SHP77 treated with DMSO at 0.1 percent for 48 hours (cell line): ENCODE measurements around the gene FXR1.
"Not testable (repeated sequence)": the region's sequence is repeated elsewhere in the genome, so short reads cannot be mapped to it uniquely, and the experiment has no call there.

Source experiments
- DNase-seq: peaks from one replicate; lab custom pipeline; 2025; lab: John Stamatoyannopoulos, UW

The FXR1 gene

GRCh38 chr3:180934638-180935037, 22.2 kb downstream of the FXR1 start:
- no peak for DNase-seq

DNA sequence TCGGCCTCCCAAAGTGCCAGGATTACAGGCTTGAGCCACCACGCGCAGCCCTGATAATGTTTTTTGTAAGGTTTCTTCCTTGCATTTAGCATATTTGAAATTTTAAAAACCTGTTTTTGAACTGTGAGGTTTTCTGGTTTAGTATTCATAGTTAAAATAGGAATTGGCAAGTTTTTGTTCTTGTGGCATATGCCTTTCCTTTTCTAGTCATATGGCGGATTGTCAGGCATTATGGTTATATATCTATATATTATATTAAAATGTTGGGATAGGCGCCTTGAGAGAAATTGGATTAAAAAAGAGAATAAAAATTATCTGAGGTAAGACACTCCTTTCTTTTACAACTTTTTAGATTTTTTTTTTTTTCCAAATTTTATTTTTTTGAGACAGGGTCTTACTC, 28.4 kb downstream of the FXR1 start:
- DNase-seq = no peak

DNA sequence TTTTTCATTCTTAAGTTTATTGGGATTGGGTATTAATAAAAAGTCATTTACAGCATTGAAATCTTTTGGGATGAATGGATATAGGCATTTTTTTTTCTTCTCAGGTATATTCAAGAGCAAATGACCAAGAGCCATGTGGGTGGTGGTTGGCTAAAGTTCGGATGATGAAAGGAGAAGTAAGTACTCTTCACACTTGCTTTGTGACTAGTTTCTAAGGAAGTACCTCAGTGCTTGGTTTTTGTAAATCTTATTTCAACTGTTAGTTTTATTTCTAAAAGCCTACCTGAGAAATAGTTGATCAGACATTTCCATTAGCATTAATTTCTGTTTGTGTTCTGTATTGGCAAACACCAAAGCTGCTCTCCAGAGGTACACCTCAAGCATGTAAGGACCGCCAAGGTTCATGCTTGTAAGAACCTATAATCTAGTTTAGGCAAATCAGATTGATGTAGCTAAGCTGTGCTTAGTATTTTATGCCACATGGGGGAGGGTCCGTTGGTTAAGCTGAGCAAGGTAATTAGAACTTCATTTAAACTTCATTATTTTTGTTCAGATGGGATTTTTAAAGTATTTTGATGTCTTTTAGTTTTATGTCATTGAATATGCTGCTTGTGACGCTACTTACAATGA, 35.4 kb downstream of the FXR1 start:
- DNase-seq = no peak

- no peak for DNase-seq
These were observed 47.2 kb downstream of the FXR1 start for GRCh38 chr3:180959691-180960090.

GRCh38 chr3:180961087-180961486, 48.6 kb downstream of the FXR1 start:
- DNase-seq = no peak

DNA sequence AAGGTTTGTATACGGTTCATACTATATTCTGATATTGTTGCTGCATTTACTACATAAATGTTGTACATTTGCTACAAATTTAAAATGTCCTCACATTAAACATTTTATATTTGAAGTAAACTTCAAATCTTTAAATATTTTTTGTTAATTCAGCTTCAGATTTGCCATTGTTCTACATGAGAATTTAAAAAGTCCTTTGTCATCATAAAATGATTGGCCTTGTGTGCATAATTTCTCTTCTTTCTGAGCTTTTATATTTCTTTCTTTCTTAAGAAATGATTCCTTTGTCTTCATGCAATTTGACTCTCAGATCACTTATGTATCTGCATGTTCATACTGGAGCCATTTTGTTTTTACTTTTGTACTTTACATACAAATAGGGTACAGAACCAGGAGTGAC, 49.1 kb downstream of the FXR1 start:
- no peak for DNase-seq

GRCh38 chr3:180962530-180962929, 50.1 kb downstream of the FXR1 start:
- no peak for DNase-seq

DNA sequence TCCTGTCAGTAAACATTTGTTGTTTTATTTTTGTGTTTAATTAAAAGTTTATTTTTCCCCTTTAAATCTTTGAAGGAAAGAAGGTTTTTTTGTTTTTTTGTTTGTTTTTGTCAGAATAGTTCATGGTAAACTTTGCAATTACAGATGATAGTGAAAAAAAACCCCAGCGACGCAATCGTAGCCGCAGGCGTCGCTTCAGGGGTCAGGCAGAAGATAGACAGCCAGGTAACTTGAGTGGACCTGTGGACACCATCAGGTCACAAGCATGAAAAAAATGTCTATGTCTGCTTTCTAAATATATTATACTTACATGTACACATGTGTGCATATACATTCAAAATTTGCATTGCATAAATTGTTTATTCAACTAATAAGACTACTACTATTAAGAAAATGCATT, 58.5 kb downstream of the FXR1 start:
- DNase-seq = no peak

DNA sequence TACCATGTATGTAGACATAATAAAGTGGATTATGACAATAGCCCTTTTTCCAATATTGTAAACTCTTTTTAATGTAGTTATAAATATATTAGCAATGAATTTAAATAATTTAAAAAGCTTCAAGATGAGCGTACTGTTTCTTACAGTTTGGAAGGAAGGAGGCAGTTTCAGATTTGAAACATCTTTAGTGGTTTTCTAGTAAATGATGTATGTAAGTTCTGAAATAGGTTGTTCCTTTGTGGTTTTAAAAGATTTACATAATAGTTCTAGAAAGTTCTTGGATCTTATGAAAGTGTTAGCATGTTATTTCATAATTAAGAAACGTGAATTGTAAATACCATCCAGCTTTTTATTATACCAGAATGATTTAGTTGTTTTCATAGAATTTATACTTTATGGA, 61.1 kb downstream of the FXR1 start:
- no peak for DNase-seq

GRCh38 chr3:180974286-180974685, 61.8 kb downstream of the FXR1 start:
- no peak for DNase-seq

- no peak for DNase-seq
These were observed 65.0 kb downstream of the FXR1 start for GRCh38 chr3:180977498-180977897.

DNA sequence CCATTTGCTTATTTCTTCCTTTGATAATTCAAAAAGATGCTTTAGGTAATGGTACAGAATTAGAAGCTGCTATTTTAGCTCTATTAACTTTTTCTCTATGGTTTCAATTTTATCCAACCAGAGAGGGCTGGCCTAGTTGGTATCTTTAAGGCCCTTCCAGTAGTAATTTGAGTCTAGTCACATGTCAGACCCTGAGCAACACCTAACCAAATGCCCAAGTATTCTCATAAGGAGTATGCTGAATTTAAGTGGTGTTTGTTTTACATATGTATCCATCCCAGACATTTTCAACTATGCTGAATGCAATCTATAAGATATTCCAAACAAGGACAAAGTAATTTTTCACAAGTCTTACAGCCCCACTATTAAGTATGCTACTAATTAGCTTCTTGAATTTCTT, 67.5 kb downstream of the FXR1 start:
- no peak for DNase-seq

DNA sequence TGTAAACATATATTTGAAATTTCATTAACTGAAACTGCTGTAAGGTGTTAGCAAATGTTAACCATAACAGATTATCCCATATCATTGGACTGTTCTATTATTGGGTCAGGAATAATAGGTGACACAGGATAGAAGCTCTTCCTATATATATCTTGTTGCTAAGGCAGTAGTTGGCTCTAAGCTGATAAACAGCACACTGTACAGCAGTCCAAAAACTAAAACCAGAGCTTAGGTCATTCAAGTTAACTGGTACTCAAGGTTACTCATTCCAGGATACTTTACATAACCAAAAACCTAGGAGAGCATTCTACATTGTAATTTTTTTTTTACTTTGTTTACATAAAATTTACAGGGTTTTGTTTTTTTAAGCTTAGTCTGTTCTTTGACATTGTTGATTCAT, 68.1 kb downstream of the FXR1 start:
- DNase-seq = no peak

- DNase-seq = no peak
These were observed 69.4 kb downstream of the FXR1 start for GRCh38 chr3:180981912-180982311.

DNA sequence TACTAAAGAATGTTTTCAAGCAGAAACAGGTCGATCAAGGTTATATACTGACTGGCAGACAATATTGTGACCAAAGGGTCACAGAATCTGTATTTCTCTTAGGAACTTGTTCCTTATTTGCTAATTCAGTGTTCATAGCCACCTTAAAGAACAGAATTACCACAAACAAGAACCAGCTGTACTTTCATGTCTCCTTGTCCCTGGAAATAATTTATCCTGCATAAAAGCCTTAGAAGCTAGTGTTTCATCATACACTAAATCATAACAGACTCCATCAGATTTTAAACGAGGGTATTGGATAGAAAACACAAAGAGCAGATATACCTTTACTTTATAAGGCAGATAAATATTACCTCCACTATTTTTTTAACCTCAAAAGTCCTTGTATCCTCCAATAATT, 70.7 kb downstream of the FXR1 start:
- DNase-seq = no peak

DNA sequence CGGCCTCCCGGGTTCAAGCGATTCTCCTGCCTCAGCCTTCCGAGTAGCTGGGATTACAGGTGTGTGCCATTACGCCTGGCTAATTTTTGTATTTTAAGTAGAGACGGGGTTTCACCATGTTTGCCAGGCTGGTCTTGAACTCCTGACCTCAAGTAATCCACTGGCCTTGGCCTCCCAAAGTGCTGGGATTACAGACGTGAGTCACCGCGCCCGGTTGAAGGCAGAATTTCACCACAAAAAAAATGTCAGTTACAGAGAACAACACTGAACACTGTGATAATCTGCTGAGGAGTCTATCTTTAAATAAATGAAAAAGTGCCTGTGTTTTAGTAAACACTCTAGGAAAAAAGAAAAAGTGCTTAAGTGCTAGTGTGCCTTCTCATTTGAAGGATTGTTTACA, 73.9 kb downstream of the FXR1 start:
- not testable (repeated sequence) for DNase-seq

DNA sequence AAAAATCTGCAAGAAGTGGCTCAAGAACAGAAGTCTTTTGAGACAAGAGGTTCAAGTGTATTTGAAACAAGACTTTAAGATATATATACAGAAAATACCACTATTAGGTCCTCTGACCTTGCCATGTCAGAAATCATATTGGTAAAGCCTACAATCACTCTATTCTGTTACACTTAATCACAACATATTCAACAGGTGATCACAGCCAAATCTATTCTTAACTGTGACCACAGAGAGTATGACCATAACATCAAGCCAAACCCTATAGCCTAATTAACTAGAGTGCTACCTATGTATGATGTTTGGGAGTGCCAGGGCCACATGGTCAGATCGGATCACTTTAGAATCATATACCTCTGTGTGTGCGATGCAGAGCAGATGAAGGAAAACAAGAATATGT, 74.9 kb downstream of the FXR1 start:
- no peak for DNase-seq

DNA sequence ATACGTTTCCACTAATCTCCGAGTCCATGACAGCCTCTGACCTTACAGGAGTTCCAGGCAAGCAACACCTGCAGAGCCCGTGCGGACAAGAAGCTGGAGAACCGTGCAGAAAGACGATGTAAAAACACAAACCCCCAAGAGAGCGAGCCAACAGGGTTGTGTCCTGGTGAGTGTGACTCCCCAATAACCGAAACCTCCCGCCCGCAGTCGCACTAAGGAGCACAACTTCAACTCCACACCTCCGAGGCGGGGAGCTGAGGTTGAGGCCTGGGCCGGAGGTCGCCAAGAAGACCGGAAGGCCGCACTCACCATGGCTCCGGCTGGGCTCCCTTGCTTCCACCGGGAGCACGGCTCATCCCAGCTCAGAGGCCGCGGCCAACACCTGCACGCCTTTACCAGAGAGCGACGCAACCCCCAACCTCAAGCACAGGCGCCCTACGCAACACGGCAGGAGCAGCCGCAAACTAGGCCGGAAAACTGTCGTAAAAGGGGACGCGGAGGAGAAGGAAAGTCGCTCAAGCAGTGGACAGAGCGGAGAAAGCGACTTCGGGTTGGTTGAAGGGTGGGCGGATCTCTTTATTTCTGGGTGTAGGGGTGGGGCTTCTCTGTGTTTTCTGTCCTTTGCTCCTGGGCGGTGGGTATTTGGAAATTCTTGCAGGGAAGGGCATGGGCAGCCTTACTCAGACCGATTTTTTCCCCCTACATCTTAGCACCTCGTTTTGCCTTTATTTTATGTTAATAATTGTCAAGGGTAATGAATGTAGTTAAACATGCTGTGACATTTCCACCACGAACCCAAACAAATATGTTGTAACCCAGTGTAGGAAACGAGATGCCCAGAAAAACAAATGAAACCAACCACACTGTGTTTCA, 77.1 kb downstream of the FXR1 start, which contains the start of gene DNAJC19:
DNAJC19 (minus strand) TSS at position 446 of the 873 bp plus-strand sequence; CDS start at position 312, 134 bp downstream.
- peak; percentile 96 for DNase-seq

- DNase-seq = no peak
These were observed 78.0 kb downstream of the FXR1 start for GRCh38 chr3:180990505-180990904.

DNA sequence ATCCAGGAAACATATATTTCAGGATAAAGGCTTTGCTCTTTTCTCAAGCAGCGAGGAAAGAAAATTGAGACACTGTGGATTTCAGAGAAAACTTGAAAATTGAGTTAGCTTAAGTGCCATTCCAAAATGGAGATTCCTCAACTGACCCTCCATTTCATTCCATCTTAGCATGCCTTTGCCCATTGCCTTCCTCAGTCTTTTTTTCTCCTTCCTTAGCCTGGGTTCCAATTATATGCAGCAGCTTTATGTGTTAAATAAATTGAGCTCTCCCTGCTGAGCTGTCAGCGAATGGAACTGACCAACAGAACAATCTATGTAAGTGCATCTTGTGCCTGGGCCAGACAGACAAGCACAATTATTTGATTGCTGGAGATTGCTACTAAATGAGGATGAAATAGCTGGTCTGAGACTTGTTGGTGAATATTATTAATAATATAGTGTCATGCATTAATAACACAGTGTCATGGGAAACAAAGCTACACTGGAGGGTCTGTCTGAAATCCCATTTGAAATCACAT, 84.0 kb downstream of the FXR1 start:
- DNase-seq = no peak

DNA sequence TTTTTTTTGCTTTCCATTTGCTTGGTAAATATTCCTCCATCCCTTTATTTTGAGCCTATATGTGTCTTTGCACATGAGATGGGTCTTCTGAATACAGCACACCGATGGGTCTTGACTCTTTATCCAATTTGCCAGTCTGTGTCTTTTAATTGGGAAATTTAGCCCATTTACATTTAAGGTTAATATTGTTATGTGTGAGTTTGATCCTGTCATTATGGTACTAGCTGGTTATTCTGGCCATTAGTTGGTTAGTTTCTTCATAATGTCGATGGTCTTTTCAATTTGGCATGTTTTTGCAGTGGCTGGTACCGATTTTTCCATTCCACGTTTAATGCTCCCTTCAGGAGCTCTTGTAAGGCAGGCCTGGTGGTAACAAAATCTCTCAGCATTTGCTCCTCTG, 89.9 kb downstream of the FXR1 start:
- DNase-seq = not testable (repeated sequence)

DNA sequence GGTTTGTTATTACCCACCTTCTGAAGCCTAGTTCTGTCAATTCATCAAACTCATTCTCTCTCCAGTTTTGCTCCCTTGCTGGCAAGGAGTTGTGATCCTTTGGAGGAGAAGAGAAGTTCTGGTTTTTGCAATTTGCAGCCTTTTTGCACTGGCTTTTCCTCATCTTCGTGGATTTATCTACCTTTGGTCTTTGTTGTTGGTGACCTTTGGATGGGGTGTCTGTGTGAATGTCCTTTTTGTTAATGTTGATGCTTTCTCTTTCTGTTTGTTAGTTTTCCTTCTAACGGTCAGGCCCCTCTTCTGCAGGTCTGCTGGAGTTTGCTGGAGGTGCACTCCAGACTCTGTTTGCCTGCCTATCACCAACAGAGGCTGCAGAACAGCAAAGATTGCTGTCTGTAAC, 91.0 kb downstream of the FXR1 start:
- DNase-seq = not testable (repeated sequence)

DNA sequence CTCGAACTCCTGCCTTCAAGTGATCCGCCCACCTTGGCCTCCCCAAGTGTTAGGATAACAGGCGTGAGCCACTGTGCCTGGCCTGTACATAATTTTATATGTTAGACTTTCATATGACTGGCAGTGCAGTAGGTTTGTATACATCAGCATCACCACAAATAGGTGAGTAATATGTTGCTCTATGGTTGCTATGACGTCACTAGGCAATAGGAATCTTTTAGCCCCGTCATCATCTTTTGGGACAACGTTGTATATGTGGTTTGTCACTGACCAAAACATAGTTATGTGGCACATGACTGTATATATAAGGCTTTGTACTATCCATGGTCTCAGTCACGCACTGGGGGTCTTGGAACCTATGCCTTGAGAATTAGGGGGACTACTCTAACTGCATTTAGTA, 94.1 kb downstream of the FXR1 start:
- no peak for DNase-seq
